GM12892 (cell line): ENCODE data around the gene DUSP1.

Experiments
- DNase-seq: peaks from one replicate; pipeline ENCODE4 v3.0.0; 2011; ENCODE audit not compliant: insufficient read length
- FAIRE-seq: peaks from 2 replicates; lab custom pipeline; 2011; peaks lifted over from hg19 to GRCh38; lab: Jason Lieb, UNC
- POLR2A ChIP-seq: IDR thresholded peaks from 2 replicates; pipeline ENCODE4 v1.6.1; 2011; ENCODE audit warnings: low read depth, low read length, control low read depth
- POLR2AphosphoS5 ChIP-seq: IDR thresholded peaks from 2 replicates; pipeline ENCODE4 v1.6.1; 2011; ENCODE audit warnings: low read depth, low read length, control low read depth
- TAF1 ChIP-seq: IDR thresholded peaks from 2 replicates; pipeline ENCODE4 v1.6.1; 2011; ENCODE audit warnings: low read depth, mild to moderate bottlenecking, control low read depth, low read length, borderline replicate concordance

Gene DUSP1

GRCh38 chr5:172774561-172775315, 3.7 kb upstream of the DUSP1 start:
- TF ChIP-seq TAF1 (no peak), POLR2AphosphoS5 (no peak), POLR2A (no peak)
- FAIRE-seq (no peak), DNase-seq (no peak)

DNA sequence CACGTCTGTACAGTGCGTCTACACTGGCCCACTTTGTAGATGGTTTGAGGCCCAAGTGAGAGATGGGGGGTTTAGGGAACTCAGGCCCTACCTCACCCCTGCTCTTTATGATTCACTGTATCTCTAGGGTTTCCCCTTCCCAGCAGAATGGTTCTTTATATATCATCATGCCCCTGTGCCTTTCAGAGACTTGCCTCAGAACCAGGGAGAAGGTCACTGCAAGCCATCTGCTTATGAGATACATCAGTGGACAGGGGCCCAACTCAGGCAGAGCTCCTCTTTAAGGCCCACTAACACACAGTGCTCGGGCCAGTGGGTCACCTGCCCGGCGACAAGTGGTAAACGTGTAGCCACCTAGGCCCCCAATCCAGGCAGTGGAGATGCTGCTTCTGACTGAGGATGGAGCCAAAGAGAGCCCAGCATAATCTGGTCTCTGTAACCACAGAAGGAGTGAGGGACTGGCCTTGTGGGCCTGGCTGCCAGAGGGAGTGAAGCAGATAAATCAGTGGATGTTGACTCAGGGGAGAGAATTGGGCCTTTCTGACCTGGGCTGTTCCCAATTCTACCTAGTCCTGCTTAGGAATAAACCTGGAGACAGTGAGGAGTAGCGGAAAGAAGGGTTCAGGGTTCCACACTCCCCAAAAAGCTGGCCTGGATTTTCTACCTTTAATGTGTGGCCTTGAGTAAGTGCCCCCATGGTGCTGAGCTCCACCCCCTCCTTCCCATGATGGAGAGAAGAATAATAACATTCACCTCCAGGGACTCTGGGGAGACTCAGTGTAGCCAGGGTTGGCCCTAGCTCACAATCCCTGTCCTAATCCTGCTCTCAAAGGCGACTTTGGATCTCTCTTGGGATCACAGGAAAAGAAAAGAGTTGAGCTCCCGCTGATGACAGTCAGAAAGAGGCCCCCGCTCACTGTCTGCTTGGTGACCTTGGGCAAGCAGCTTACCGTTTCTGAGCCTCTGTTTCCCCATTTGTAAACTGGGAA, 2.8 kb upstream of the DUSP1 start:
- DNase-seq (no peak), FAIRE-seq (no peak)
- TF ChIP-seq TAF1 (no peak), POLR2A (no peak)

DNA sequence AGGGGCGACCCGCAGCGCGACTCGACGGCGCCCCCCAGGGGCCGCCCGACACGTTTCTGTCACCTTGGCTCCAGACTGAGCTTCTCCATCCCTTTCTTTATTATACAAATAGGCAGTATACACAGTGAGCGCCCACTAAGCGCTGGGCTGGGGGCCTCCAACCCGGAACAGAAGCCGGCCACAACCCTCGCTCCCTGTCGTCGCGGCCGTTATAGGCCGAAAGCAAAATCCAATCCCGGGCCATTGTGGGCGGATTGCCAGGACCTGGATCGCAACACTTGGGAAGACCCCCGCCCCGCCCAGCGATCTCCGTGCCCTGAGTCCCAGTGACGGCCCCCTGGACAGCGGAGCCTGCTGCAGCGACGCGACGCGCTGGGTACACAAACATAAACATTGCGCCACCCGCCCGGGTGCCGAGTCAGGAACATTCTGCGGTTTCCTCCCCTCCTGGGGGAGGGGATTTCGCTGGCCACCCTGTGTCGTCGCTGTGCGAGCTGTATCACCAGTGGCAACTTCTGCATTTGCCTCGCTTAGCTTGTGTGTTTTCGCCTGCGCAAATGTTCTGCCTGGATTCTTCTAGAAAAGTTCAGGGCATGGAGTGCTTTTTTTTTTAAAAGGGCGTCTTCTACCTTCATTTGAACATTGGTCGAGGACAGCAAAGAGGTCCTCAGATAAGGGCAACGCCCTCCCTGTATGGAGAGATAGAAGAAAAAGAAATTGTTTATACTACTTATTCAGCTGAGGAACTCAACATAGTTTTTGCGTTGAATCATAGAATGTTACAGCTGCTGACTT, 1.3 kb upstream of the DUSP1 start:
- DNase-seq (peak; percentile 64), FAIRE-seq (peak; percentile 78)
- TF ChIP-seq POLR2A (0 out of 2 replicates have a peak, but pooled peaks have one; percentile 2), POLR2AphosphoS5 (no peak)

DNA sequence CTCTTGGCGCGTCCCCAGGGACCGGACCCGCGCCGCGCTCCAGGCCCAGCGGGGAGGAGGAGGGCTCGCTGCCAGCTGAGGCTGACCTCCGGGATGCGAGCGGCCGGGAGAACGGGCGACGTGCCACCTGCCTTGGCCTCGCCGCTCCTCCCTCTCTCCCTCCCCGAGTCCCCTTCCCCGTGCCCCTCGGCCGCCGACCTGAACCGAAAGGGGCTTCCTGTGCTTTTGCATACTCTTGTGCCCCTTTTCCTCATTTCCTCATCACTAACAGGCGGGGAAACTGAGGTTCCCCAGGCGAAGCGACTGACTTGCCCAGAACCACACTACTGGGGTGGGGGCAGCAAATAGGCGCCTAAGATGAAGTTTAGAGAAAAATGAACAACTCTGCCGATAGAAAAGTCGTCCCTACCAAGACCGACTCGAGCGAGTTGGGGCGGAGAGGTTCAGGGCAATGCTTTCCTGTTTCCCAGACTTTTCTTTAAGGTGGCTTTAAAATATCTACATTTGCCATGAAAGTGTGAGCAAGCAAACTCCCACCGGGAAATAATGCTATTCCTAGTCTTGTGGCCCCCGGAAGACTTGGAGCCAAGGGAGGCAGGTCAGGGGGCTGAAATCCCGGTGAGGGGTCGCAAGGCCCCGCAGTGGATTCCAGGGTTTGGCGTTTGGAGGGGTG, 580 bp upstream of the DUSP1 start:
- FAIRE-seq (no peak), DNase-seq (no peak)
- TF ChIP-seq TAF1 (no peak), POLR2A (no peak), POLR2AphosphoS5 (no peak)

GRCh38 chr5:172770374-172770674, 671 bp downstream of the DUSP1 start:
- no peak for TF ChIP-seq POLR2A
- no peak for TF ChIP-seq TAF1
- no peak for TF ChIP-seq POLR2AphosphoS5
- DNase-seq (no peak), FAIRE-seq (no peak)

- no peak for FAIRE-seq
- DNase-seq, result no peak
- TF ChIP-seq POLR2A, result no peak
- TF ChIP-seq TAF1, result no peak
- TF ChIP-seq POLR2AphosphoS5, result no peak
These were observed 1.2 kb downstream of the DUSP1 start for GRCh38 chr5:172769616-172770373.

- TF ChIP-seq POLR2AphosphoS5, result 0 out of 2 replicates have a peak, but pooled peaks have one; percentile 29
- no peak for TF ChIP-seq POLR2A
- no peak for TF ChIP-seq TAF1
- DNase-seq (no peak), FAIRE-seq (no peak)
These were observed 1.7 kb downstream of the DUSP1 start for GRCh38 chr5:172769342-172769615.

DNA sequence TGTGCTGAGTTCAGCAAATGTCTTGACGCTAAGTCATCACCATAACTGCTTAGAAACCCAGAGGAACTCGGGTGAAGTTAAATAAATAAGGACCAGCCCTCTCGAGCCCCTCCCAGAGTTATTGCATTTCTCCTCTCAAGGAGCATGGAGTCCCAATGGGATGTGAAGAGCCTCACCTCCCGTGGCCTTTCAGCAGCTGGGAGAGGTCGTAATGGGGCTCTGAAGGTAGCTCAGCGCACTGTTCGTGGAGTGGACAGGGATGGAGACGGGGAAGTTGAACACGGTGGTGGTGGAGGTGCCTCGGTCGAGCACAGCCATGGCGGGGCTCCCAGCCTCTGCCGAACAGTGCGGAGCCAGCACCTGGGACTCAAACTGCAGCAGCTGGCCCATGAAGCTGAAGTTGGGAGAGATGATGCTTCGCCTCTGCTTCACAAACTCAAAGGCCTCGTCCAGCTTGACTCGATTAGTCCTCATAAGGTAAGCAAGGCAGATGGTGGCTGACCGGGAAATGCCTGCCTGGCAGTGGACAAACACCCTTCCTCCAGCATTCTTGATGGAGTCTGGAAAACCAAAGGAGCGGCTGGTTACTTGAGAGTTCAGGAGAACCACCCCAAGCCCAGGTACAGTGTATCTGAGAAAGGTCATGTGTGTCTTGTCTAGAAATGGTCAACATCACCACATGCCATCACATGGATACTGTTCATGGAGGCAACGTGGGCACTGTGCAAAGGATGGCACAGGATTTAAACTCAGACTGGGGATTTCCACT, 2.2 kb downstream of the DUSP1 start:
- no peak for TF ChIP-seq TAF1
- no peak for TF ChIP-seq POLR2A
- no peak for TF ChIP-seq POLR2AphosphoS5
- FAIRE-seq, result no peak
- no peak for DNase-seq

GRCh38 chr5:172768098-172768572, 2.9 kb downstream of the DUSP1 start:
- FAIRE-seq (no peak), DNase-seq (no peak)
- TF ChIP-seq POLR2A (no peak), TAF1 (no peak), POLR2AphosphoS5 (no peak)
